ENCODE results near the gene FAM20A.

Gene FAM20A

GRCh38 chr17:68569346-68569745, 31.8 kb downstream of the FAM20A start:
- H4K20me1 ChIP-seq (ENCODE audit: insufficient read depth, low read length), result no peaks in the 10 kb centered on the region
- TF ChIP-seq EZH2 (IDR thresholded peaks at IDR 0.05; ENCODE audit: borderline replicate concordance, low read length), result no peak
- TF ChIP-seq CTCF (IDR thresholded peaks at IDR 0.05; ENCODE audit: low read length), result no peak
- no peak overlapping the region for H3K4me3 ChIP-seq (ENCODE audit: low read depth, low read length, poor library complexity, severe bottlenecking)
- no peaks in the 10 kb centered on the region for H3F3A ChIP-seq (ENCODE audit: insufficient read depth, low read length)
- no peak overlapping the region for H2AFZ ChIP-seq (ENCODE audit: low read length)
- H3K36me3 ChIP-seq (ENCODE audit: insufficient read depth, low read length), result no peaks in the 10 kb centered on the region
- H3K9me2 ChIP-seq (ENCODE audit: low read depth, low read length), result no peaks in the 10 kb centered on the region
- no peaks in the 10 kb centered on the region for H3K4me1 ChIP-seq (ENCODE audit: insufficient read depth, low read length, severe bottlenecking)
- H3K9me3 ChIP-seq (ENCODE audit: low read length), result no peaks in the 10 kb centered on the region
- no peak overlapping the region for H3K27ac ChIP-seq (ENCODE audit: low read depth, low read length, poor library complexity, severe bottlenecking)
- no peak overlapping the region for H3K9ac ChIP-seq (ENCODE audit: low read length)
- no peaks in the 10 kb centered on the region; the same call in 1 of the 2 replicates for H3K27me3 ChIP-seq (ENCODE audit: insufficient read depth, low read length)
- H3K79me2 ChIP-seq (ENCODE audit: insufficient read depth, low read length), result no peaks in the 10 kb centered on the region
- H3K4me2 ChIP-seq (ENCODE audit: low read length), result no peak overlapping the region

GRCh38 chr17:68568581-68568980, 32.6 kb downstream of the FAM20A start:
- Histone ChIP-seq H3K9ac (ENCODE audit: low read length) (no peak overlapping the region), H3K36me3 (ENCODE audit: insufficient read depth, low read length) (no peaks in the 10 kb centered on the region), H3K4me1 (ENCODE audit: insufficient read depth, low read length, severe bottlenecking) (no peaks in the 10 kb centered on the region), H2AFZ (ENCODE audit: low read length) (no peak overlapping the region), H3K27ac (ENCODE audit: low read depth, low read length, poor library complexity, severe bottlenecking) (no peak overlapping the region), H3K4me3 (ENCODE audit: low read depth, low read length, poor library complexity, severe bottlenecking) (no peak overlapping the region), H3K27me3 (ENCODE audit: insufficient read depth, low read length) (no peaks in the 10 kb centered on the region; the same call in 1 of the 2 replicates), H3K9me3 (ENCODE audit: low read length) (no peaks in the 10 kb centered on the region), H3K9me2 (ENCODE audit: low read depth, low read length) (no peaks in the 10 kb centered on the region), H3K4me2 (ENCODE audit: low read length) (no peak overlapping the region), H4K20me1 (ENCODE audit: insufficient read depth, low read length) (no peaks in the 10 kb centered on the region), H3F3A (ENCODE audit: insufficient read depth, low read length) (no peaks in the 10 kb centered on the region), H3K79me2 (ENCODE audit: insufficient read depth, low read length) (no peaks in the 10 kb centered on the region)
- TF ChIP-seq EZH2 (IDR thresholded peaks at IDR 0.05; ENCODE audit: borderline replicate concordance, low read length), result no peak
- TF ChIP-seq CTCF (IDR thresholded peaks at IDR 0.05; ENCODE audit: low read length), result no peak

DNA sequence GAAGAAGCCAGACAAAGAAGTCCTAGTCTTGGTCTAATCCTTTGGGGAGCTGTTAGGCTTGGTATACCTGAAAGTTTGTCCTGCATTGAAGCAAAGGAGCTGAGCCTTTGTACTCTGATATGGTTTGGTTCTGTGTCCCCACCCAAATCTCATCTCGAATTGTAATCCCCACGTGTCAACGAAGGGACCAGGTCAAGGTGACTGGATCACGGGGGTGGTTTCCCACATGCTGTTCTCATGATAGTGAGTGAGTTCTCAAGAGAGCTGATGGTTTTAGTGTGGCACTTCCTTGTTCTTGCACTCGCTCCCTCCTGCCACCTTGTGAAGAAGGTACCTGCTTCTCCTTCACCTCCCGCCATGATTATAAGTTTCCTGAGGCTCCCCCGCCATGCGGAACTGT, 33.6 kb downstream of the FAM20A start:
- Histone ChIP-seq H3F3A (ENCODE audit: insufficient read depth, low read length) (no peaks in the 10 kb centered on the region), H3K4me1 (ENCODE audit: insufficient read depth, low read length, severe bottlenecking) (no peaks in the 10 kb centered on the region), H3K36me3 (ENCODE audit: insufficient read depth, low read length) (no peaks in the 10 kb centered on the region), H3K4me2 (ENCODE audit: low read length) (no peak overlapping the region), H3K9me3 (ENCODE audit: low read length) (no peaks in the 10 kb centered on the region), H3K4me3 (ENCODE audit: low read depth, low read length, poor library complexity, severe bottlenecking) (no peak overlapping the region), H3K9ac (ENCODE audit: low read length) (no peak overlapping the region), H2AFZ (ENCODE audit: low read length) (no peak overlapping the region), H4K20me1 (ENCODE audit: insufficient read depth, low read length) (no peaks in the 10 kb centered on the region), H3K27ac (ENCODE audit: low read depth, low read length, poor library complexity, severe bottlenecking) (no peak overlapping the region), H3K9me2 (ENCODE audit: low read depth, low read length) (no peaks in the 10 kb centered on the region), H3K27me3 (ENCODE audit: insufficient read depth, low read length) (no peaks in the 10 kb centered on the region; the same call in 1 of the 2 replicates), H3K79me2 (ENCODE audit: insufficient read depth, low read length) (no peaks in the 10 kb centered on the region)
- TF ChIP-seq EZH2 (IDR thresholded peaks at IDR 0.05; ENCODE audit: borderline replicate concordance, low read length), result no peak
- TF ChIP-seq CTCF (IDR thresholded peaks at IDR 0.05; ENCODE audit: low read length), result no peak

Measured in OCI-LY1 (cell line).